Nephron progenitor cell (in vitro differentiated cells): ENCODE measurements around the gene CCDC141.

ENCODE experiments used
- DNase-seq: peaks from one replicate; pipeline ENCODE4 v3.0.0; 2021
- H3K27ac Mint-ChIP-seq: 2 replicates; pipeline ENCODE4 v1.8.0; 2021; ENCODE audit warnings: mild to moderate bottlenecking, moderate library complexity, mixed read lengths
- H3K27me3 Mint-ChIP-seq: 2 replicates; pipeline ENCODE4 v1.8.0; 2021; ENCODE audit warnings: mild to moderate bottlenecking, low read depth, mixed read lengths; ENCODE audit not compliant: poor library complexity
- H3K36me3 Mint-ChIP-seq: 2 replicates; pipeline ENCODE4 v1.8.0; 2021; ENCODE audit warnings: low read depth, mixed read lengths
- H3K4me1 Mint-ChIP-seq: 2 replicates; pipeline ENCODE4 v1.8.0; 2021; ENCODE audit warnings: mixed read lengths
- H3K4me3 Mint-ChIP-seq: 2 replicates; pipeline ENCODE4 v1.8.0; 2021; ENCODE audit warnings: mild to moderate bottlenecking, moderate library complexity, mixed read lengths
- H3K9me3 Mint-ChIP-seq: 2 replicates; pipeline ENCODE4 v1.8.0; 2021; ENCODE audit warnings: mild to moderate bottlenecking, moderate library complexity, mixed read lengths
- TF ChIP-seq, protein P1 (sequence below): fragments of 200-600 bp; sonication (generic); IDR thresholded peaks from 2 replicates; pipeline ENCODE4 v1.5.0; 2021; ENCODE audit warnings: antibody characterized with exemption

CCDC141 gene

GRCh38 chr2:178920916-178921513 is 128.9 kb downstream of the CCDC141 start:
- Mint-ChIP-seq H3K36me3 (no peaks in the 10 kb centered on the region), H3K27me3 (no peaks in the 10 kb centered on the region), H3K27ac (no peak overlapping the region), H3K4me3 (no peak overlapping the region), H3K4me1 (peaks cover 5% of the 10 kb centered on the region), H3K9me3 (no peaks in the 10 kb centered on the region)
- TF ChIP-seq, protein P1, sequence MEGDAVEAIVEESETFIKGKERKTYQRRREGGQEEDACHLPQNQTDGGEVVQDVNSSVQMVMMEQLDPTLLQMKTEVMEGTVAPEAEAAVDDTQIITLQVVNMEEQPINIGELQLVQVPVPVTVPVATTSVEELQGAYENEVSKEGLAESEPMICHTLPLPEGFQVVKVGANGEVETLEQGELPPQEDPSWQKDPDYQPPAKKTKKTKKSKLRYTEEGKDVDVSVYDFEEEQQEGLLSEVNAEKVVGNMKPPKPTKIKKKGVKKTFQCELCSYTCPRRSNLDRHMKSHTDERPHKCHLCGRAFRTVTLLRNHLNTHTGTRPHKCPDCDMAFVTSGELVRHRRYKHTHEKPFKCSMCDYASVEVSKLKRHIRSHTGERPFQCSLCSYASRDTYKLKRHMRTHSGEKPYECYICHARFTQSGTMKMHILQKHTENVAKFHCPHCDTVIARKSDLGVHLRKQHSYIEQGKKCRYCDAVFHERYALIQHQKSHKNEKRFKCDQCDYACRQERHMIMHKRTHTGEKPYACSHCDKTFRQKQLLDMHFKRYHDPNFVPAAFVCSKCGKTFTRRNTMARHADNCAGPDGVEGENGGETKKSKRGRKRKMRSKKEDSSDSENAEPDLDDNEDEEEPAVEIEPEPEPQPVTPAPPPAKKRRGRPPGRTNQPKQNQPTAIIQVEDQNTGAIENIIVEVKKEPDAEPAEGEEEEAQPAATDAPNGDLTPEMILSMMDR, result no peak
- no peak for DNase-seq

DNA sequence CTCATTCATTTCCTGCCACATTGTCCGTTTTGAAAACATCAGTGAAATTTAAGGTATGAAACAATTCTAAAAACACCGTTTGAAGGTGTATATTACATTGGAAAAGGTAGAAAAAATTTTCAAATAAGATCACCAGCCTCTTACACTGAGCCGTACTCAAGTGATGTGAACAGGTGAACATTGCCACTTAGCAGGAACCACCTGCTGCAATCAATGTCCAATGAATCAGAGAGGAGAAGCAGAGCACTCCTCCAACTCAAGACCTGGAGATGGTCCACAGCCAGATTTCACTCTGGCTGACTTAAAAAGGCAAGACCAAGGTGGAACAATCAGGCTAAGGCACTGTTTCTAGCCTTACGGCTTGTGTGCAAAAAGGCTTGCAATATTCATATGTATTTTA is 132.4 kb downstream of the CCDC141 start:
- Mint-ChIP-seq H3K4me1 (peaks cover 13% of the 10 kb centered on the region), H3K27ac (no peak overlapping the region), H3K4me3 (no peak overlapping the region), H3K9me3 (no peaks in the 10 kb centered on the region), H3K27me3 (peaks cover 2% of the 10 kb centered on the region), H3K36me3 (no peaks in the 10 kb centered on the region)
- TF ChIP-seq, protein P1, result no peak
- no peak for DNase-seq

GRCh38 chr2:178915423-178916173 is 134.3 kb downstream of the CCDC141 start:
- TF ChIP-seq, protein P1, result no peak
- H3K36me3 Mint-ChIP-seq, result no peaks in the 10 kb centered on the region
- H3K27ac Mint-ChIP-seq, result peak overlapping the region; percentile 50
- H3K4me3 Mint-ChIP-seq, result no peak overlapping the region
- peaks cover 2% of the 10 kb centered on the region for H3K27me3 Mint-ChIP-seq
- no peaks in the 10 kb centered on the region for H3K9me3 Mint-ChIP-seq
- DNase-seq, result peak; percentile 26
- peaks cover 13% of the 10 kb centered on the region for H3K4me1 Mint-ChIP-seq

DNA sequence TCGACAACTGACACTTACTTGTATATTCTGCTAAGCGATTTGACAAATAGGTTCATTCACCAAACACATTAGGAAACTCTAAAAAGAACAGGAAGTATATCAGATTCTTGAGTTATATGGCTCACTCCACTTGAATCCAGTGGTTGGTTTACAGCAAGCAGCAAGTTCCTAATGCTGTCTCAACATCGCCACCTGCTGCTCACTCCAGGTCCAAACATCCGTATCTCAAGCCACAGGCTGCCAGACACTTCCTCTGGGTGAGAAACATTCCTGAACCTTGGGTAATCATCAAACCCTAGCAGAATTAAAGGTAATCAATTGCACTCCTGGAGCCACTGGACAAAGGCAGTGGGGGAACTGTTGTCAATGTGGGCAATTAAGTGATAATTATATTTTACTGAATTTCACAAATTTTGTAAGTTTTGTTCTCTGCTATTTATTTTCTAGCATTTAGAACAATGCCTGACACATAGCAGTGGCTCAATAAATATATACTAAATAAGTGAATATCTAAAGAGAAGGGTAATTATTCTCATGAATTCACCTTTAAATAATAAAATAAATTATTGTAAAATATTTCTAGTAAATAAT is 135.6 kb downstream of the CCDC141 start:
- peak; percentile 83 for DNase-seq
- no peak overlapping the region for H3K27ac Mint-ChIP-seq
- H3K4me3 Mint-ChIP-seq, result no peak overlapping the region
- H3K4me1 Mint-ChIP-seq, result peaks cover 13% of the 10 kb centered on the region
- H3K36me3 Mint-ChIP-seq, result no peaks in the 10 kb centered on the region
- no peaks in the 10 kb centered on the region for H3K9me3 Mint-ChIP-seq
- TF ChIP-seq, protein P1, result peak; percentile 80
- peaks cover 2% of the 10 kb centered on the region for H3K27me3 Mint-ChIP-seq

DNA sequence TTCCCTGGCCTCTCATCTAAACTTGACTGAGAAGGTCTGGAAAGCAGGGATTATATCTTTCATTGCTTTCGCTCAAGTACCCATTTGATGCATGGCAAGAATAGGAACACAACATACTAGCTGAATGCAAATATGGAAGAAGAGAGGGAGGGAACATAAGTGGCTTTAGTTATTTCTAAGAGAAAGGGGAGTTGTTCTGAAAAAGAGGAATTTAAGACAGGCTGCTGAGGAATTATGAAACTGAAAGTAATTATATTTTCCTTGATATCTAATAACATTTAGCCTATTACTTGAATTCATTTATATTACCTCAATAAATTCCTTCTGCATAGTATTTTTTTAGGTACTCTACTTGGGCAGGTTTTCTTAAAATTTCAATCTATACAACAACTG is 136.9 kb downstream of the CCDC141 start:
- Mint-ChIP-seq H3K27me3 (peaks cover 2% of the 10 kb centered on the region), H3K9me3 (no peaks in the 10 kb centered on the region), H3K4me1 (peaks cover 8% of the 10 kb centered on the region), H3K36me3 (no peaks in the 10 kb centered on the region), H3K27ac (no peak overlapping the region), H3K4me3 (no peak overlapping the region)
- TF ChIP-seq, protein P1, result no peak
- DNase-seq, result no peak
